Measurements from ENCODE around the gene MPRIP. TPM values are rescaled to one million over a fixed set of nuclear protein-coding genes. Genes with fewer than 3 reads are reported as not detected.

The MPRIP gene
- polyA plus RNA-seq, 1 of the 3 experiments (the other 2 are of a cell fraction) = 64.4 TPM

DNA sequence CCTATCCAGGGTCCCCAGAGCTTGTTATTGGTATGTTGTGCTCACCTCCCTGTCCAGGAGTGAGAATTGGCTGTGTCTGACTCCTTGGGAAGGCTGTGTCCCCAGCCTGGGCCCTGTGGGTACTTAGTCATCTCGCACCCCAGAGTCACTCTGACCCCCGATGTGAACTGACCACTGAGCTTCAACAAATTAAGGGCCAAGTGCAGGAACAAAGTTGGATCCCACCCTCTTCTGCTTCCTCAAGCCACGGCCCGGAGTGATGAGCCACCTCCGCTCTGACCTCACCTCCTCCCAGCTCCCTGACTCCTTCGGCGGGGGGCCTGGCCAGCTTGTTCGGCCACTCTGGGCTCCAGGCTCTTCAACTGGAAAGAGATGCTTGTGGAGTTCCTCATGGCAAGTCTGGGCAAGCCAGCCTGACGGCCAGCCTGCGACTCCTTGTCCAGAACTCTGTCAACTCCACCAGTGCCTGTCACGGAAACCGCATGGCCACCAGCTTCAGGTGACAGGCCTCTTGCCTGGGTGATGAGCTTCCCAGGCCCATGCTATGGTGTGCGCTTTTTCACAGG, 22.3 kb upstream of the MPRIP start:
- Histone ChIP-seq H4K20me1 (ENCODE audit: insufficient read depth) (no peaks in the 10 kb centered on the region), H3K9me3 (no peaks in the 10 kb centered on the region), H3K4me2 (no peak overlapping the region), H3K9ac (no peak overlapping the region), H3K79me2 (ENCODE audit: insufficient read depth) (no peaks in the 10 kb centered on the region), H3K4me1 (ENCODE audit: control insufficient read depth in 1 of 2, insufficient read depth in 2 of 2, low read depth in 1 of 2, low read length in 1 of 2) (peaks cover 3 to 16% of the 10 kb centered on the region in 2 experiments; a peak in 1 of 4 replicates), H3K27me3 (ENCODE audit: insufficient read depth) (no peaks in the 10 kb centered on the region), H3K36me3 (replicated peaks in 1 of 2; ENCODE audit: control insufficient read depth in 1 of 2, insufficient read depth in 2 of 2, low read length in 1 of 2) (no peaks in the 10 kb centered on the region), H2AFZ (ENCODE audit: low read depth) (no peak overlapping the region), H3K27ac (ENCODE audit: low read depth in 2 of 2, low read length in 1 of 2) (no peak overlapping the region), H3F3A (replicated peaks; ENCODE audit: insufficient read depth) (no peaks in the 10 kb centered on the region), H3K4me3 (ENCODE audit: low read depth in 2 of 2, low read length in 1 of 2) (no peak overlapping the region), H3K9me2 (no peaks in the 10 kb centered on the region)
- no peak for TF ChIP-seq IRF3 (IDR thresholded peaks at IDR 0.05; ENCODE audit: low read depth, low read length)
- TF ChIP-seq REST (IDR thresholded peaks at IDR 0.05; ENCODE audit: low read depth, low read length) = no peak
- TF ChIP-seq FOXJ3 (CRISPR knock-in tag; IDR thresholded peaks at IDR 0.05) = no peak
- TF ChIP-seq NFIC (IDR thresholded peaks at IDR 0.05; ENCODE audit: borderline replicate concordance) = no peak
- TF ChIP-seq, protein P1, sequence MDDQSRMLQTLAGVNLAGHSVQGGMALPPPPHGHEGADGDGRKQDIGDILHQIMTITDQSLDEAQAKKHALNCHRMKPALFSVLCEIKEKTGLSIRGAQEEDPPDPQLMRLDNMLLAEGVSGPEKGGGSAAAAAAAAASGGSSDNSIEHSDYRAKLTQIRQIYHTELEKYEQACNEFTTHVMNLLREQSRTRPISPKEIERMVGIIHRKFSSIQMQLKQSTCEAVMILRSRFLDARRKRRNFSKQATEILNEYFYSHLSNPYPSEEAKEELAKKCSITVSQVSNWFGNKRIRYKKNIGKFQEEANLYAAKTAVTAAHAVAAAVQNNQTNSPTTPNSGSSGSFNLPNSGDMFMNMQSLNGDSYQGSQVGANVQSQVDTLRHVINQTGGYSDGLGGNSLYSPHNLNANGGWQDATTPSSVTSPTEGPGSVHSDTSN (IDR thresholded peaks at IDR 0.05) = no peak
- no peak for TF ChIP-seq USF2 (IDR thresholded peaks at IDR 0.05; ENCODE audit: borderline replicate concordance, low read depth, low read length)
- TF ChIP-seq RXRA (IDR thresholded peaks at IDR 0.05; ENCODE audit: borderline replicate concordance, low read depth) = no peak
- no peak for TF ChIP-seq CHD2 (IDR thresholded peaks at IDR 0.05; ENCODE audit: low read length, partially characterized antibody)
- no peak for TF ChIP-seq POLR2AphosphoS5 (IDR thresholded peaks at IDR 0.05; ENCODE audit: low read depth, low read length)
- ChIA-PET POLR2A (no interaction called here), CTCF (interaction anchor here (0.7 to 1.4 kb wide), 3 partner anchors 9 to 37 kb away, joined by 3 to 4 read pairs (median 3); no protein-coding TSS in a partner anchor)
- no peak for DNase-seq
- 86% methylated on average over 10 of the region's 13 CpGs for WGBS (ENCODE audit: low lambda C conversion rate)
